Measurements from ENCODE around the gene C6orf52.

The C6orf52 gene

GRCh38 chr6:10658910-10659698 is 35.3 kb downstream of the C6orf52 start:
- no peak for TF ChIP-seq ARNT (IDR thresholded peaks at IDR 0.05)
- no peak for TF ChIP-seq PKNOX1 (IDR thresholded peaks at IDR 0.05)
- no peak for TF ChIP-seq NFRKB (IDR thresholded peaks at IDR 0.05)
- TF ChIP-seq BHLHE40 (IDR thresholded peaks at IDR 0.05; ENCODE audit: borderline replicate concordance), result no peak
- TF ChIP-seq CTBP1 (IDR thresholded peaks at IDR 0.05; ENCODE audit: borderline replicate concordance), result no peak
- no peak for TF ChIP-seq TARDBP (IDR thresholded peaks at IDR 0.05)
- TF ChIP-seq SP1 (IDR thresholded peaks at IDR 0.05), result no peak
- no peak for TF ChIP-seq SUZ12 (IDR thresholded peaks at IDR 0.05)
- TF ChIP-seq L3MBTL2 (conservative IDR thresholded peaks at IDR 0.05), result no peak
- no peak for TF ChIP-seq HDGF (IDR thresholded peaks at IDR 0.05; ENCODE audit: borderline replicate concordance)
- no peak for TF ChIP-seq ZNF384 (IDR thresholded peaks at IDR 0.05)
- no peak for TF ChIP-seq ELF4 (IDR thresholded peaks at IDR 0.05)
- TF ChIP-seq FOXM1 (IDR thresholded peaks at IDR 0.05; ENCODE audit: borderline replicate concordance), result no peak
- TF ChIP-seq FOXK2 (IDR thresholded peaks at IDR 0.05), result no peak
- POLR2A ChIA-PET, result no interaction called here
- CTCF ChIA-PET, result no interaction called here
- no peak for DNase-seq (ENCODE audit: extremely low spot score)

- no peak for DNase-seq (ENCODE audit: extremely low spot score)
- POLR2A ChIA-PET, result no interaction called here
- CTCF ChIA-PET, result no interaction called here
- TF ChIP-seq TARDBP (IDR thresholded peaks at IDR 0.05) (no peak), ZNF384 (IDR thresholded peaks at IDR 0.05) (no peak), ARNT (IDR thresholded peaks at IDR 0.05) (no peak), FOXK2 (IDR thresholded peaks at IDR 0.05) (no peak), HDGF (IDR thresholded peaks at IDR 0.05; ENCODE audit: borderline replicate concordance) (no peak), LEF1 (IDR thresholded peaks at IDR 0.05; ENCODE audit: borderline replicate concordance) (no peak), CTBP1 (IDR thresholded peaks at IDR 0.05; ENCODE audit: borderline replicate concordance) (no peak), FOXA1 (IDR thresholded peaks at IDR 0.05) (no peak), L3MBTL2 (conservative IDR thresholded peaks at IDR 0.05) (no peak), FOXM1 (IDR thresholded peaks at IDR 0.05; ENCODE audit: borderline replicate concordance) (no peak)
These were observed 38.8 kb downstream of the C6orf52 start for GRCh38 chr6:10655508-10656055.

GRCh38 chr6:10644225-10644624 is 50.2 kb downstream of the C6orf52 start:
- ChIA-PET POLR2A (no interaction called here), CTCF (no interaction called here)
- DNase-seq (ENCODE audit: extremely low spot score), result no peak
- TF ChIP-seq FOXK2 (IDR thresholded peaks at IDR 0.05) (no peak), HDGF (IDR thresholded peaks at IDR 0.05; ENCODE audit: borderline replicate concordance) (no peak), FOXA1 (IDR thresholded peaks at IDR 0.05) (no peak), TARDBP (IDR thresholded peaks at IDR 0.05) (no peak)

GRCh38 chr6:10643201-10643651 is 51.2 kb downstream of the C6orf52 start:
- CTCF ChIA-PET, result interaction anchor here (0.5 kb wide), 1 partner anchor 200 kb away, joined by 4 read pairs; no protein-coding TSS in a partner anchor
- TF ChIP-seq TARDBP (IDR thresholded peaks at IDR 0.05) (no peak), BHLHE40 (IDR thresholded peaks at IDR 0.05; ENCODE audit: borderline replicate concordance) (no peak), NFRKB (IDR thresholded peaks at IDR 0.05) (no peak), SUZ12 (IDR thresholded peaks at IDR 0.05) (no peak), HDGF (IDR thresholded peaks at IDR 0.05; ENCODE audit: borderline replicate concordance) (no peak), ARNT (IDR thresholded peaks at IDR 0.05) (no peak), ELF4 (IDR thresholded peaks at IDR 0.05) (no peak), FOXM1 (IDR thresholded peaks at IDR 0.05; ENCODE audit: borderline replicate concordance) (no peak)
- DNase-seq (ENCODE audit: extremely low spot score), result no peak
- POLR2A ChIA-PET, result no interaction called here

- CTCF ChIA-PET, result no interaction called here
- DNase-seq (ENCODE audit: extremely low spot score), result no peak
- TF ChIP-seq TARDBP (IDR thresholded peaks at IDR 0.05) (no peak), L3MBTL2 (conservative IDR thresholded peaks at IDR 0.05) (no peak), PKNOX1 (IDR thresholded peaks at IDR 0.05) (no peak), BHLHE40 (IDR thresholded peaks at IDR 0.05; ENCODE audit: borderline replicate concordance) (no peak), ZNF384 (IDR thresholded peaks at IDR 0.05) (no peak), LEF1 (IDR thresholded peaks at IDR 0.05; ENCODE audit: borderline replicate concordance) (no peak), FOXM1 (IDR thresholded peaks at IDR 0.05; ENCODE audit: borderline replicate concordance) (no peak)
- POLR2A ChIA-PET, result no interaction called here
These were observed 52.9 kb downstream of the C6orf52 start for GRCh38 chr6:10641528-10641927.

- TF ChIP-seq BHLHE40 (IDR thresholded peaks at IDR 0.05; ENCODE audit: borderline replicate concordance) (no peak), NFRKB (IDR thresholded peaks at IDR 0.05) (no peak), HDGF (IDR thresholded peaks at IDR 0.05; ENCODE audit: borderline replicate concordance) (no peak), FOXA1 (IDR thresholded peaks at IDR 0.05) (no peak), CTBP1 (IDR thresholded peaks at IDR 0.05; ENCODE audit: borderline replicate concordance) (no peak), ARNT (IDR thresholded peaks at IDR 0.05) (no peak), ZNF384 (IDR thresholded peaks at IDR 0.05) (no peak), TARDBP (IDR thresholded peaks at IDR 0.05) (no peak), SP1 (IDR thresholded peaks at IDR 0.05) (no peak)
- no peak for DNase-seq (ENCODE audit: extremely low spot score)
- POLR2A ChIA-PET, result no interaction called here
- CTCF ChIA-PET, result no interaction called here
These were observed 54.0 kb downstream of the C6orf52 start for GRCh38 chr6:10640412-10640811.

GRCh38 chr6:10633216-10633615 is 61.2 kb downstream of the C6orf52 start:
- ChIA-PET CTCF (no interaction called here), POLR2A (no interaction called here)
- TF ChIP-seq LEF1 (IDR thresholded peaks at IDR 0.05; ENCODE audit: borderline replicate concordance), result no peak
- TF ChIP-seq HDGF (IDR thresholded peaks at IDR 0.05; ENCODE audit: borderline replicate concordance), result no peak
- TF ChIP-seq CTBP1 (IDR thresholded peaks at IDR 0.05; ENCODE audit: borderline replicate concordance), result no peak
- no peak for TF ChIP-seq FOXA1 (IDR thresholded peaks at IDR 0.05)
- no peak for TF ChIP-seq L3MBTL2 (conservative IDR thresholded peaks at IDR 0.05)
- TF ChIP-seq ARNT (IDR thresholded peaks at IDR 0.05), result no peak
- TF ChIP-seq BHLHE40 (IDR thresholded peaks at IDR 0.05; ENCODE audit: borderline replicate concordance), result no peak
- no peak for TF ChIP-seq TARDBP (IDR thresholded peaks at IDR 0.05)
- no peak for TF ChIP-seq SUZ12 (IDR thresholded peaks at IDR 0.05)
- TF ChIP-seq FOXM1 (IDR thresholded peaks at IDR 0.05; ENCODE audit: borderline replicate concordance), result no peak
- TF ChIP-seq NFRKB (IDR thresholded peaks at IDR 0.05), result no peak
- no peak for TF ChIP-seq SP1 (IDR thresholded peaks at IDR 0.05)
- no peak for TF ChIP-seq ELF4 (IDR thresholded peaks at IDR 0.05)
- no peak for TF ChIP-seq ZNF384 (IDR thresholded peaks at IDR 0.05)
- no peak for DNase-seq (ENCODE audit: extremely low spot score)

Measured in HEK293T (cell line).